GM19452 (cell line): ENCODE results near the gene AAGAB.
"Not testable (repeated sequence)": the region's sequence is repeated elsewhere in the genome, so short reads cannot be mapped to it uniquely, and the experiment has no call there.

Experiments used
- ATAC-seq: cut with Tn5 transposase; IDR thresholded peaks from one replicate; pipeline ENCODE4 v1.9.1; 2021; ENCODE audit not compliant: unreplicated experiment

Gene AAGAB

DNA sequence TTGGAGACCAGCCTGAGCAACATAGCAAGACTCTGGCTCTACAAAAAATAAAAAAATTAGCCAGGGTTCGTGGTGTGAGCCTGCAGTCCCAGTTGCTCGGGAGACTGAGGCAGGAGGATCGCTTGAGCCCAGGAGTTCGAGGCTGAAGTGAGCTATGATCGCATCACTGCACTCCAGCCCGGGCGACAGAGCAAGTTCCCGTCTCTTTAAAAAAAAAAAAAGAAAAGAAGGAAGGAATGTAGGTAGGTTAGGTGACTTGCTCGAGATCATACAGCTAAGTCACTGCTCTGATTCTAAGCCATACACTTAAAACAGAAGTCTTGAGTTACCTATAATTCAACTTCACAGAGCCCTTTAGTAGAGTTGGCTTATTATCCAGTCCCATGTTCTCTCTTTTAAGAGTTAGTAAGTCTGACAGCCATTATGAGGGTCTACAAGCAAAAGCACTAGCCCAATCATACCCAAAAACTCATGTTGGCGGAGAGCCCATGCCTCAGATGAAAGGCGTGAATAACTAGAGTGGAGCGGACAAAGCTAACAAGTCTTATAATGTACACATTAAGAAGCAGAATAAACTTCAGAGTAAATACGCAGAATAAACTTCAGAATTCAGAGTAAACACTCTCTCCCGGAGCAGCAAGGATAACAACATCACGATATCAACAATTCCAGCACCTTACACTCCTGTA is 768 bp downstream of the AAGAB start:
- no peak for ATAC-seq

DNA sequence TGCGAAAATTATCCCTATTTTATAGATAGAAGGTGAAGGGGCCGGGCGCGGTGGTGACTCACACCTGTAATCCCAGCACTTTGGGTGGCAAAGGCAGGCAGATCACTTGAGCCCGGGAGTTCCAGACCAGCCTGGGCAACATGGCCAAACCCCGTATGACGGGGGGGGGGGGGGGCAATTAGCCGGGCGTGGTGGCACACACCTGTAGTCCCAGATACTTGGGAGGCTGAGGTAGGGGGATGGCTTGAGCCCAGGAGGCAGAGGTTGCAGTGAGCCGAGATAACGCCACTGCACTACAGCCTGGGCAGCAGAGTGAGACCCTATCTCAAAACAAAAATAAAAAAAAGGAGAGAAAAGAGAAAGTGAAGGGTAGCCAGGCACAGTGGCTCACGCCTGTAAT is 1.4 kb downstream of the AAGAB start:
- no peak for ATAC-seq

- ATAC-seq: no peak
Measured at GRCh38 chr15:67251318-67251717, 3.1 kb downstream of the AAGAB start.

- no peak for ATAC-seq
Measured at GRCh38 chr15:67249830-67250229, 4.6 kb downstream of the AAGAB start.

GRCh38 chr15:67248011-67248505 is 6.4 kb downstream of the AAGAB start:
- ATAC-seq: no peak

DNA sequence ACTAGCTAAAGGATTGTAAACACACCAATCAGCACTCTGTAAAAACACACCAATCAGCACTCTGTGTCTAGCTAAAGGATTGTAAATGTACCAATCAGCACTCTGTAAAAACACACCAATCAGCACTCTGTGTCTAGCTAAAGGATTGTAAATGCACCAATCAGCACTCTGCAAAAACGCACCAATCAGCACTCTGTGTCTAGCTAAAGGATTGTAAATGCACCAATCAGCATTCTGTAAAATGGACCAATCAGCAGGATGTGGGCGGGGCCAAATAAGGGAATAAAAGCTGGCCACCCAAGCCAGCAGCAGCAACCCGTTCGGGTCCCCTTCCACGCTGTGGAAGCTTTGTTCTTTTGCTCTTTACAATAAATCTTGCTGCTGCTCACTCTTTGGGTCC is 7.9 kb downstream of the AAGAB start:
- ATAC-seq: not testable (repeated sequence)

DNA sequence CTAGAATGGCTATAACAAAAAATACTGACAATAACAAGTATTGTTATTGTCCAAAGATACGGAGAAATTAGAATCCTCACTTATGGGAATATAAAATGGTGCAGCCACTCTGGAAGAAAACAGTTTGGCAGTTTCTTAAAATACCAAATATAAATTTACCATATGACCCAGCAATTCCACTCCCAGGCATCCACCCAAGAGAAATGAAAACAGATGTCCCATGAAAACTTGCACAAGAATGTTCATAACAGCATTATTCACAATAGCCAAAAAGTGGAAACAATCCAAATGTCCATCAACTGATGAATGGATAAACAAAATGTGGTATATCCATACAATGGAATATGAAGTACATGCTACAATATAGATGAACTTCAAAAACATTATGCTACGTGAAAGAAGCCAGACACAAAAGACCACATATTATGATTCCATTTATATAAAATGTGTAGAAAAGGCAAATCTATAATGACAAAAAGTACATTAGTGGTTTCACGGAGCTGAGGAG is 9.4 kb downstream of the AAGAB start:
- no peak for ATAC-seq

DNA sequence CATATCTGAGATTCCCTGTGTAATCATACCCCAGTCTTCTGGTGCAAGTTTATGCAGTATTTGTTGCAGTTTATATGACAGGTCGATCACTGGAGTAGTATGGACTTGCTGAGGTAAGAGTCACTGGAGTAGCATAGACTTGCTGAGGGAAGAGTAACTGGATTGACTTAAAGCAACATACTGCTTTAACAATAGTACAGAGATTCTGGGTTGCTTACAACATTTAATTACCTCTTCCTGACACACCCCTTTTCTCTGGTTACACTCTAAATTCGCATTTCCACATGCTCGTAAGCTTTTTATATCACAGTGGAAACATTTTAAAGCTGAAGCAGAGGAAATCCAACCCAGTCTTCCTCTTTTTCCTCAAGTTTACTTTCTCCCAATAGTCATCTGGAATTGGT is 11.8 kb downstream of the AAGAB start:
- no peak for ATAC-seq

- peak; percentile 78 for ATAC-seq
Measured at GRCh38 chr15:67241132-67241855, 13.2 kb downstream of the AAGAB start.

DNA sequence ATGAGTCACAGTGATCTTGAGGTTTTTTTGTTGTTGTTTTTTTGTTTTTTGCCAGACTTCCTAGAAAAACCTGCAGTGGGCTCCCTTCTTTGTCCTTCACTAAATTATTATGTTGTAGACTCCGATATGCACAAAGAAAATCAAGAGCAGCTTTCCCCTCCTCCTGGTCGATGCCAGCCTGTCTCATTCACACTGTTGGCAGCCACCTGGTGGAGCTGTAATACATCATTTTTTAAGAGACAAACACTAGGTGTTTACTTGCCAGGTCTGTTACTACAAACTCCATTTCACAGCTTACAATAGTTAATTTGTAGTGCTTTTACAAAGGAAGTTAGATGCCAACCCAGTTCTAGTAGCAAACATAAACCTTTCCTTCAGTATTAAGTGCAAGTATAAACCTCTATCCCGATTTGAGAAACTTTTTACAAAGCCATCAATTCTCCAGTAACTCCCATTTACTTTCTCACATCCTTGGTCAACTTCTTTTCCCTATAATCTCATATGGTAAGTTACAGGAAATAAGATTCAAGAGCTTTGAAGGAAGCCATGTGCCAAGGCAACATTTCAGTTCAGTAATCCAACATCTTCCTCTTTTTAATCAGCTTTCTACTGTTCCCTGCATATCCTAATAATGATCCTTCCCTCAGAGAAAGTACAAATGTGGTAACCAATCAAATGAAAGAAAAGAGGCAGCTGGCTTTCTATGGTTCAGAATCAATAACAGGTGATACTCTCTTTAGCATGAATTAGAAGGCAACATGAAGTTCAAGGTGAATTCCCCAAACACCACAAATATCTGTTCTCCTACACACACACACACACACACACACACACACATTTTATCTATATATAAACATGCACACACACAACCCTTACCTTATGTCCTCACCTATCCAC is 14.0 kb downstream of the AAGAB start:
- ATAC-seq: peak; percentile 16

GRCh38 chr15:67232591-67232990 is 21.9 kb downstream of the AAGAB start:
- no peak for ATAC-seq

DNA sequence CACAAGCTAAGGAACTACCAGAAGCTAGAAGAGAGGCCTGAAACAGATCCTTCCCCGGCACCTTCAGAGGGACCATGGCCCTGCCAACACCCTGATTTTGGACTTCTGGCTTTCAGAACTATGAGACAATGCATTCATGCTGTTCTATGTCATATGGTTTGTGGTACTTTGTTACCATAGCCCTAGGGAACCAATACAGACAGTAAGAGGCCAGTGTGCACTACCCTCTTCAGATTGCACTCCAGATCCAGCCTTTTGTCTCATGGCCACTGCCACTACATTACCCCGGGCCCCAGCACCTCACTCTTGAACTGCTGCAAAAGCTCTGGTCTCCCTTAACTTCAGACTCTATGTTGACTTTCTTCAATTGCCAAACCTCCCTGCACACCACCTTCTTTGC is 24.0 kb downstream of the AAGAB start:
- ATAC-seq: no peak

GRCh38 chr15:67228286-67228685 is 26.2 kb downstream of the AAGAB start:
- ATAC-seq: no peak

- no peak for ATAC-seq
Measured at GRCh38 chr15:67227846-67228245, 26.6 kb downstream of the AAGAB start.

- no peak for ATAC-seq
Measured at GRCh38 chr15:67227431-67227830, 27.0 kb downstream of the AAGAB start.

DNA sequence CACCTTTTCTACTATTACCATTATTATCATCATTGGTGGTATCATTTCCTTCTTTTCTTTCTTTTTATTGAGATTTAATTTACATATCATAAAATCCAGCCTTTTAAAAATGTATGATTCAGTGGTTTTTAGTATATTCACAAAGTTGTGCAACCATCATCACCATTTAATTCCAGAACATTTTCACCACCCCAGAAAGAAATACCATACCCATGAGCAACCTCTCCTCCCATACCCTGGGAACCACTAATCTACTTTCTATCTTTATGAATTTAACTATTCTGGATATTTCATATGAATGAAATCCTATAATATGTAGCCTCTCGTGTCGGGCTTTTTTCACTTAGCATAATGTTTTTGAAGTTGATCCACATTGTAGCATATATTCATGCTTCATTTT is 29.1 kb downstream of the AAGAB start:
- ATAC-seq: no peak

- ATAC-seq: no peak
Measured at GRCh38 chr15:67224889-67225288, 29.6 kb downstream of the AAGAB start.

DNA sequence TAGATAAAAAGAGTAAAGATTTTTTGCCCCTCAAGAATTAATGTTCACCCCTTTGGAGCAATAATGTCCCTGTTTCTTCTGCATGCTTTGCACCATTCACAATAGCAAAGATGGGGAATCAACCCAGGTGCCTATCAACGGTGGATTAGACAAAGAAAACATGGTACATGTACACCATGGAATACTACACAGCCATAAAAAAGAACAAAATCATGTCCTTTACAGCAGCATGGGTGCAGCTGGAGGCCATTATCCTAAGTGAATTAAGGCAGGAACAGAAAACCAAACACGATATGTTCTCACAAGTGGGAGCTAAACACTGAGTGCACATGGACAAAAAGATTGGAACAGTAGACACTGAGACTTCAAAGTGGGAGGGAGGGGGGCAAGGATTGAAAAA is 35.2 kb downstream of the AAGAB start:
- no peak for ATAC-seq

- no peak for ATAC-seq
Measured at GRCh38 chr15:67218428-67218827, 36.0 kb downstream of the AAGAB start.

GRCh38 chr15:67216859-67217258 is 37.6 kb downstream of the AAGAB start:
- ATAC-seq: no peak

- ATAC-seq: no peak
Measured at GRCh38 chr15:67215102-67215501, 39.4 kb downstream of the AAGAB start.
